ENCODE results near the gene CPXM1.

GRCh38 chr20:2815242-2815900 lies 14.9 kb upstream of the CPXM1 start:
- TF ChIP-seq POLR2A (IDR thresholded peaks at IDR 0.05) (no peak), CTCF (IDR thresholded peaks at IDR 0.05 in 8 of 11, conservative IDR thresholded peaks at IDR 0.05 in 3 of 11) (no peak), POLR2AphosphoS5 (IDR thresholded peaks at IDR 0.05) (no peak)

All from spleen (tissue), 7 donors.